H9 (cell line): ENCODE measurements around the gene INVS. TPM values are rescaled to one million over a fixed set of nuclear protein-coding genes. Genes with fewer than 3 reads are reported as not detected.

ENCODE experiments used
- DNase-seq: peaks from one replicate; pipeline ENCODE4 v3.0.0-alpha.2; 2017
- H2AFZ ChIP-seq: one replicate; pipeline ENCODE4 v1.6.1; 2013; ENCODE audit warnings: mild to moderate bottlenecking, low read length, control low read depth, moderate library complexity
- H2AK5ac ChIP-seq: 2 replicates; pipeline ENCODE4 v1.6.1; 2013; ENCODE audit warnings: low read length, control low read depth, mixed read lengths; ENCODE audit not compliant: insufficient read length
- H2BK120ac ChIP-seq: one replicate; pipeline ENCODE4 v1.6.1; 2013; ENCODE audit warnings: low read depth, mild to moderate bottlenecking, low read length, control low read depth, inconsistent platforms; ENCODE audit not compliant: poor library complexity, severe bottlenecking
- H2BK12ac ChIP-seq: 2 replicates; pipeline ENCODE4 v1.6.1; 2013; ENCODE audit warnings: low read length, control low read depth, mixed read lengths, low read depth; ENCODE audit not compliant: insufficient read length
- H2BK15ac ChIP-seq: 2 replicates; pipeline ENCODE4 v1.6.1; 2013; ENCODE audit warnings: low read depth, low read length, control low read depth
- H2BK20ac ChIP-seq: one replicate; pipeline ENCODE4 v1.6.1; 2013; ENCODE audit warnings: low read depth, mild to moderate bottlenecking, low read length, control low read depth, inconsistent platforms; ENCODE audit not compliant: poor library complexity, severe bottlenecking
- H2BK5ac ChIP-seq: 2 replicates; pipeline ENCODE4 v1.6.1; 2013; ENCODE audit warnings: low read length, control low read depth, mixed read lengths; ENCODE audit not compliant: insufficient read length
- H3K14ac ChIP-seq: 2 replicates; pipeline ENCODE4 v1.6.1; 2013; ENCODE audit warnings: low read length, control low read depth; ENCODE audit not compliant: insufficient read depth
- H3K18ac ChIP-seq: 2 replicates; pipeline ENCODE4 v1.6.1; 2013; ENCODE audit warnings: low read depth, mild to moderate bottlenecking, mixed read lengths, low read length, control low read depth; ENCODE audit not compliant: insufficient read length
- H3K23ac ChIP-seq: 2 replicates; pipeline ENCODE4 v1.6.1; 2013; ENCODE audit warnings: low read length, control low read depth, mixed read lengths, low read depth; ENCODE audit not compliant: insufficient read length
- H3K23me2 ChIP-seq: 2 replicates; pipeline ENCODE4 v1.6.1; 2013; ENCODE audit warnings: low read depth, mild to moderate bottlenecking, mixed read lengths, low read length, control low read depth; ENCODE audit not compliant: insufficient read length, poor library complexity, severe bottlenecking
- H3K27ac ChIP-seq: 2 replicates; pipeline ENCODE4 v1.5.1; 2013; ENCODE audit warnings: low read length, control low read depth, mixed read lengths, low read depth; ENCODE audit not compliant: insufficient read length
- H3K27me3 ChIP-seq: 2 replicates; pipeline ENCODE4 v1.6.1; 2013; ENCODE audit warnings: low read length, control low read depth, inconsistent platforms; ENCODE audit not compliant: insufficient read depth
- H3K4ac ChIP-seq: 2 replicates; pipeline ENCODE4 v1.6.1; 2013; ENCODE audit warnings: low read depth, mild to moderate bottlenecking, control low read depth, inconsistent platforms, low read length, moderate library complexity
- H3K4me1 ChIP-seq: 2 replicates; pipeline ENCODE4 v1.6.1; 2013; ENCODE audit warnings: low read length, control low read depth, inconsistent platforms; ENCODE audit not compliant: insufficient read depth
- H3K4me2 ChIP-seq: 2 replicates; pipeline ENCODE4 v1.6.1; 2013; ENCODE audit warnings: low read length, control low read depth, mixed read lengths; ENCODE audit not compliant: insufficient read length, insufficient read depth
- H3K56ac ChIP-seq: 2 replicates; pipeline ENCODE4 v1.6.1; 2013; ENCODE audit warnings: low read depth, mild to moderate bottlenecking, mixed read lengths, low read length, control low read depth; ENCODE audit not compliant: insufficient read length
- H3K79me1 ChIP-seq: 2 replicates; pipeline ENCODE4 v1.6.1; 2013; ENCODE audit warnings: low read depth, mild to moderate bottlenecking, moderate library complexity, low read length, control low read depth, inconsistent platforms; ENCODE audit not compliant: insufficient read depth, poor library complexity, severe bottlenecking
- H3K79me2 ChIP-seq: 2 replicates; pipeline ENCODE4 v1.6.1; 2013; ENCODE audit warnings: low read length, control low read depth, inconsistent platforms; ENCODE audit not compliant: insufficient read depth
- H3K9ac ChIP-seq: 2 replicates; pipeline ENCODE4 v1.6.1; 2013; ENCODE audit warnings: low read length, control low read depth, mixed read lengths; ENCODE audit not compliant: insufficient read length; ENCODE audit errors: extremely low read depth
- H3K9me3 ChIP-seq: one replicate; pipeline ENCODE4 v1.6.1; 2013; ENCODE audit warnings: low read depth, low read length, inconsistent platforms; ENCODE audit not compliant: control insufficient read depth
- H3T11ph ChIP-seq: one replicate; pipeline ENCODE4 v1.6.1; 2013; ENCODE audit warnings: mild to moderate bottlenecking, low read length, control low read depth, inconsistent platforms
- H4K20me1 ChIP-seq: one replicate; pipeline ENCODE4 v1.6.1; 2013; ENCODE audit not compliant: control insufficient read depth, insufficient read length, insufficient read depth
- H4K5ac ChIP-seq: 2 replicates; pipeline ENCODE4 v1.6.1; 2013; ENCODE audit warnings: low read depth, mild to moderate bottlenecking, mixed read lengths, low read length, control low read depth; ENCODE audit not compliant: insufficient read length
- H4K8ac ChIP-seq: replicated peaks from 2 replicates; pipeline ENCODE4 v1.6.1; 2013; ENCODE audit warnings: low read length, control low read depth, mixed read lengths, low read depth; ENCODE audit not compliant: insufficient read length
- H4K91ac ChIP-seq: 2 replicates; pipeline ENCODE4 v1.6.1; 2013; ENCODE audit warnings: low read depth, mild to moderate bottlenecking, moderate library complexity, mixed read lengths, low read length, control low read depth; ENCODE audit not compliant: insufficient read length
- H3K27ac Mint-ChIP-seq, 3 experiments: 2 replicates in 2 of 3; 3 replicates in 1 of 3; pipeline ENCODE4 v1.8.0; 2020 to 2021; ENCODE audit warnings: mixed read lengths in 3 of 3, mild to moderate bottlenecking in 1 of 3, moderate library complexity in 1 of 3
- H3K27me3 Mint-ChIP-seq: 2 replicates; pipeline ENCODE4 v1.8.0; 2021; ENCODE audit warnings: low read depth, mild to moderate bottlenecking, moderate library complexity, mixed read lengths
- H3K36me3 Mint-ChIP-seq, 3 experiments: 2 replicates in 2 of 3; 3 replicates in 1 of 3; pipeline ENCODE4 v1.8.0; 2020 to 2021; ENCODE audit warnings: low read depth in 3 of 3, mixed read lengths in 3 of 3; ENCODE audit not compliant: insufficient read depth in 1 of 3
- H3K4me1 Mint-ChIP-seq, 2 experiments: 2 replicates each; pipeline ENCODE4 v1.8.0; 2020; ENCODE audit warnings: mixed read lengths in 2 of 2
- H3K4me3 Mint-ChIP-seq, 2 experiments: 2 replicates in 1 of 2; 3 replicates in 1 of 2; pipeline ENCODE4 v1.8.0; 2020 to 2021; ENCODE audit warnings: mild to moderate bottlenecking in 2 of 2, mixed read lengths in 2 of 2, moderate library complexity in 1 of 2
- H3K9me3 Mint-ChIP-seq, 2 experiments: 2 replicates in 1 of 2; 3 replicates in 1 of 2; pipeline ENCODE4 v1.8.0; 2020; ENCODE audit warnings: mild to moderate bottlenecking in 2 of 2, mixed read lengths in 2 of 2, moderate library complexity in 1 of 2
- CTCF ChIP-seq: fragments of 200-600 bp; sonication (generic); conservative IDR thresholded peaks from 3 replicates; pipeline ENCODE4 v1.8.0; 2021; ENCODE audit warnings: antibody characterized with exemption, mild to moderate bottlenecking
- WGBS: extraction: QIAGEN DNeasy Blood & Tissue Kit; methylation state at CpG from one replicate; pipeline ENCODE4 v1.1.7; 2013; ENCODE audit warnings: missing lambda C conversion rate, low lambda C conversion rate, mixed read lengths; ENCODE audit not compliant: insufficient read length; ENCODE audit errors: extremely low coverage; 5-methylcytosine and 5-hydroxymethylcytosine counted together
- total RNA-seq: library from RNA; stranded (reverse); gene quantifications from 2 replicates; pipeline ENCODE4 v1.2.1, GENCODE V29; 2021

INVS gene
- total RNA-seq, 1 experiment from 2014 or later = 7.5 TPM

DNA sequence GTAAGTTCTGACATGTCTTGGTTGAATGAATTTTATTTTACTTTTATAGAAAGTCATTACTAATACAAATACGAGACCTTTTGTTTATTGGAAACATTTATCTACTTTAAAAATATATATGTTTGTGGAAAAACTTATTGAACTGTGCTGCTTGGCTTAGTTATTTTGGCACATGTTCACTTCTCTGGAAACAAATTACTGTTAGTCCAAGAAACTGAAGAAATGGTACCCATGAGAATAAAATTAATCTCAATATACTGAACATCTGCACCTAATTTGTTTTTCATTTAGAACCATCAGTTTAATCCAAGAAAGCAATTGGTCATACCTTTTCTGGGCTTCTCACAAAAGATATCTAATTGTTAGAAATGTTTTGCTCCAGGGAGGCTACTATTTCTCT lies 32.2 kb downstream of the INVS start:
- TF ChIP-seq CTCF = no peak
- Mint-ChIP-seq H3K27me3 (no peaks in the 10 kb centered on the region), H3K9me3 (no peaks in the 10 kb centered on the region), H3K4me1 (peaks cover 0 to 3% of the 10 kb centered on the region in 2 experiments; a peak in 2 of 4 replicates), H3K4me3 (no peak overlapping the region), H3K36me3 (peaks cover 0 to 14% (median 7%) of the 10 kb centered on the region in 3 experiments; a peak in 3 of 7 replicates), H3K27ac (no peak overlapping the region)
- Histone ChIP-seq H2BK120ac (no peak overlapping the region), H3K23ac (no peak overlapping the region), H3K27ac (no peak overlapping the region), H4K20me1 (no peaks in the 10 kb centered on the region), H3K56ac (no peak overlapping the region), H3K79me1 (no peaks in the 10 kb centered on the region), H3K9ac (no peak overlapping the region), H2AFZ (no peak overlapping the region), H3T11ph (no peak overlapping the region), H3K4ac (no peak overlapping the region), H3K14ac (no peak overlapping the region), H2BK15ac (no peak overlapping the region), H3K27me3 (no peaks in the 10 kb centered on the region; the same call in 1 of the 2 replicates), H4K8ac (no peak overlapping the region), H2BK20ac (no peak overlapping the region), H2BK12ac (no peak overlapping the region), H2AK5ac (no peak overlapping the region), H3K9me3 (no peaks in the 10 kb centered on the region), H4K91ac (no peak overlapping the region), H3K18ac (no peak overlapping the region), H3K4me2 (no peak overlapping the region), H3K4me1 (no peaks in the 10 kb centered on the region), H3K23me2 (no peaks in the 10 kb centered on the region), H3K79me2 (no peaks in the 10 kb centered on the region), H2BK5ac (no peak overlapping the region), H4K5ac (no peak overlapping the region)
- no CpG with 5 or more reads among the region's 1 CpG for WGBS
- no peak for DNase-seq
